Dermis microvascular lymphatic vessel endothelial cell (primary cell): ENCODE measurements around the gene RBM10. TPM values are rescaled to one million over a fixed set of nuclear protein-coding genes. Genes with fewer than 3 reads are reported as not detected.

ENCODE experiments used
- DNase-seq, 2 donors: peaks; one replicate each; pipeline versions ENCODE4 v3.0.0 to v3.0.0-alpha.2; 2010; ENCODE audit warnings: low read depth in 2 of 2
- total RNA-seq: library from RNA; depleted of rRNA; stranded (reverse); fragments of >200 nt; gene quantifications from 2 replicates; pipeline ENCODE4 v1.2.1, GENCODE V29; 2014

RBM10 gene
- total RNA-seq, 1 donor from 2014 or later, result 38.4 TPM

DNA sequence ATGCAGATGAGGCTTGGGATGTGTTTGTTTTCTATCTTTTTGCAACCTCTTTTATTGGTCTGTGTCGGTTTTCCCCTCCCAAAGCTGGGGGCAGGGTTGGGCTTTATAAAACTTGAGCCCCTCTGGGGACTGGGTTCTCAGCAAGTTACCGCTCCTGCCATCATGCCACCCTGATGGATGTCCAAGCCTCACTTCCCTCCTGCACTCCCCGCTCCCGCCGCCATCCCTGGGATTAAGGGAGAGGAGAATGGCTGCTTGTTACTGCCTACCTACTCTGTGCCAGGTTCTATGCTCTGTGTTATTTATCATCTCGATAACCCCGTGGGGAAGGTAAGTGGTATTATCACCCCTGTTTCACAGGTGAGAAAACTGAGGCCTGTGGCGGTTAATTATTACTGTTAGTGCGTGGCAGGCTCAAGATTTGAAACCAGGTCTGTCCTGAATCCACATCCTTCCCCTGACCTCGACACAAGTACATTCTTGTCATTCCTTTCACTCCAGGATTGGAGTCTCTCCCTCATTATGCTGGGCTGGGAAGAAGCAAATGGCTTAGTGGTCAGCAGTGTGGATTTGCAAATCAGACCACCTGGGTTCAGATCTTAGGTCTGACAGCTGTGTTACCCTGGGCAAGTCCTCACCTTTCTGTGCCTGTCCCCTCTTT is 53.1 kb downstream of the RBM10 start:
- no peak for DNase-seq

DNA sequence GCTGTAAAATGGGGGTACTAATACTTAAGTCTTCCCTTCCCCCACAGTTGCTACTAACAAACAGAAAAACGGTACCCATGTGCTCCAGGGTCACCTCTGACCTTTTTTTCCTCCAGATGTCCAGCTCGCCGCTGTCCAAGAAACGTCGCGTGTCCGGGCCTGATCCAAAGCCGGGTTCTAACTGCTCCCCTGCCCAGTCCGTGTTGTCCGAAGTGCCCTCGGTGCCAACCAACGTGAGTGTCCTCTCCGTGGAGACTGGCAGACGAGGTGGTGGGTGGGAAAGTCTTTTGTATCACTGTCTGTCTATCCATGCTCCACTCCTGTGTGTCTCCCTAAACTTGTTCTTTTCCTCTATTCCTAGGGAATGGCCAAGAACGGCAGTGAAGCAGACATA is 53.7 kb downstream of the RBM10 start:
- no peak for DNase-seq

DNA sequence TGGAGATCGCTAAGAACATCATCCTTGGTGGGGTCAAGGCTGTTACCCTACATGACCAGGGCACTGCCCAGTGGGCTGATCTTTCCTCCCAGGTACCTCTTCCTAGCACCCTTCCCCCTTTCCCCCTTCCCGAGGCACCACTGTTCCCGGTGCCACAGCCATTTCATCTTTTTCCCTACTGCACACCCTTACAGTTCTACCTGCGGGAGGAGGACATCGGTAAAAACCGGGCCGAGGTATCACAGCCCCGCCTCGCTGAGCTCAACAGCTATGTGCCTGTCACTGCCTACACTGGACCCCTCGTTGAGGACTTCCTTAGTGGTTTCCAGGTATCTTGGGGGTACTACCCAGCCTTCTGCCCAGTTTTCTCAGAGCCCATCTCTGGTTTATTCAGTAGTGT is 54.3 kb downstream of the RBM10 start:
- no peak for DNase-seq

DNA sequence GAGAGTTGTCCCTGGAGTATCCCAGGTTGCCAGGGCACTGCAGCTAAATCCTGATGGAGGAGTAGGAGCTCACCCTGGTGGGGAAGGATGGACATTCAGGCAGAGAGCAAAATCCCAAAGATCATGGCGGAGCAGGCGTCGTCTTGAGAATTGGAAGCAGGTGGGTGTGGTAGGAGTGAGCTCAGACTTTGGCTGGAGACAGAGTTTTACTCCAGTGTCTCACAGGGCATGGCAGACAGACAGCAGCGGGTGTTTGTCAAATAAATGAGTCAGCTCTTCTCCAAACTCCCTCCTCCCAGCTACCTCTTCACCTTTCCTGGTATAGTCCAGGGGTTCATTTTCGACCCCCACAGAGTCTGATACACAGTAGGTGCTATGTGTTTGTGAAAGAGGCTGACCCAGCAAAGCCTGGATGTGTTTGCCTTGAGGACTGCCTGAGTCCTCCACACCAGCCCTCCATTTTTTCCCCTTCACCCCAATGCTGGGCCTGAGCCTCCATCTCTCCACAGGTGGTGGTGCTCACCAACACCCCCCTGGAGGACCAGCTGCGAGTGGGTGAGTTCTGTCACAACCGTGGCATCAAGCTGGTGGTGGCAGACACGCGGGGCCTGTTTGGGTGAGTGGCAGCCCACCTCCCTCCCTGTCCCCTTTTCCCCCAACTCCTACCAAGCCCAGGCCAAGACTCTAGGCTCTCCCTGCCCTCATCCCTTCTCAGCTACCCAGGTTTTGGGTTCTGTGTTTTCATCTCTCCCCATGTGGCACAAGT is 55.5 kb downstream of the RBM10 start:
- no peak for DNase-seq

DNA sequence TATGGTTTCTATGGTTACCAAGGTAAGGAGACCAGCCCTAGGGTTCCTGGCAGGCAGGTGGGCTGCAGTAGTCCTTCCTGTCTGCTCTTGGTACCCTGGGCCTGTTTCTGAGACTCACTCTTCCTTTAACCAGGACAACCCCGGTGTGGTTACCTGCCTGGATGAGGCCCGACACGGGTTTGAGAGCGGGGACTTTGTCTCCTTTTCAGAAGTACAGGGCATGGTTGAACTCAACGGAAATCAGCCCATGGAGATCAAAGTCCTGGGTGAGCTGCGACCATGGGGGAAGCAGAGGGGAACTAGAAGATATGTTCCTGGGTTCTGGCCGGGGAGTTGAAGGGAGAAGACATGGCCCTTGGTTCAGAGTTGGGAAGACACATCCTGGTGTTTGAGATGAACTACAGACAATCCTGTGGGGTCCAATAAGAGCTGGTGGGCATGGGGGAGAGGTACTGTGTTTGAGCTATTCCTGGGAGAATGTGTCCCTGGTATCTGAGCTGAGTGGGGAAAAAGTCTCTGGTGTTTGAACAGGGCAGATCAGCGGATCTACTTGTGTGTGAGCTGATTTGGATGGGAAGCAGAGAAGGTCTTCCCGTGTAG is 56.4 kb downstream of the RBM10 start:
- DNase-seq, result no peak

DNA sequence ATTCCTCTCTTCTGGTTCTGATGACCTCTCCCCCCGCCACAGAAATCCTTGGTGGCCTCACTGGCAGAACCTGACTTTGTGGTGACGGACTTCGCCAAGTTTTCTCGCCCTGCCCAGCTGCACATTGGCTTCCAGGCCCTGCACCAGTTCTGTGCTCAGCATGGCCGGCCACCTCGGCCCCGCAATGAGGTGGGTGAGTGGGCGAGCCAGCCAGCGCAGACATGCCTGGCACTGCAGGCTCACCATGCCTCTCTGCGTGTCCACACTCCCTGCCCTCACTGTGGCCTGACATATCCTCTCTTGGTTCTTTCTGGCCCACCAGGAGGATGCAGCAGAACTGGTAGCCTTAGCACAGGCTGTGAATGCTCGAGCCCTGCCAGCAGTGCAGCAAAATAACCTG is 57.3 kb downstream of the RBM10 start:
- DNase-seq, result no peak

DNA sequence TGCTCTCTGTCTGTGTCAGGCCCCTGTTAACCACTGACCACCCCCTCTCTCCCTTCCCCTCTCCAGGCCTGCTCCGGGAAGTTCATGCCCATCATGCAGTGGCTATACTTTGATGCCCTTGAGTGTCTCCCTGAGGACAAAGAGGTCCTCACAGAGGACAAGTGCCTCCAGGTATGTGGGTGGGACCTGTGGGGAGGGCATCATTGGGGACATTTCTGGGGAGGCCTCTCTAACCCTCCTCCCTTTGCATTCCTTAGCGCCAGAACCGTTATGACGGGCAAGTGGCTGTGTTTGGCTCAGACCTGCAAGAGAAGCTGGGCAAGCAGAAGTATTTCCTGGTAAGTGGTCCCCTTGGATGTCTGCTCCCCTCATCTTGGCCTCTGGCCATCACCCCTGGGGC is 57.9 kb downstream of the RBM10 start:
- no peak for DNase-seq

DNA sequence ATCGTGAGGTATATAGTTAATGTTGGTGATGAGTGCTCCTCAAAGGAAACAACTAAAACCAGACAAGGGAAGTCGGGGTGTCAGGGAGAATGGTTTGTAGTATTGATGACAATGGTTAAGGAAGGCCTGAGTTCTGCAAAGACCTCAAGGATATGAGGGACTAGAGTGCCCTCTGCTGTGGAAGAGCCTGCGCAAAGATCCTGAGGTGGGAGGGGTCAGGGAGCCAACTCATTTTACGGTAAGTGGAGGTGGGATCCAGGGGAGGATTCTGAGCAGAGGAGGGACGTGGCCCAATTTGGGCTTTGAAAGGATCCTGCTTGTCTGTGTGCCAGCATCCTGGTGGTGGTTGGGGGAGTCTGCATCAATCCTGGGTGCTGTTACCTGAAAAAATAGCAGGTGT is 59.9 kb downstream of the RBM10 start:
- no peak for DNase-seq

DNA sequence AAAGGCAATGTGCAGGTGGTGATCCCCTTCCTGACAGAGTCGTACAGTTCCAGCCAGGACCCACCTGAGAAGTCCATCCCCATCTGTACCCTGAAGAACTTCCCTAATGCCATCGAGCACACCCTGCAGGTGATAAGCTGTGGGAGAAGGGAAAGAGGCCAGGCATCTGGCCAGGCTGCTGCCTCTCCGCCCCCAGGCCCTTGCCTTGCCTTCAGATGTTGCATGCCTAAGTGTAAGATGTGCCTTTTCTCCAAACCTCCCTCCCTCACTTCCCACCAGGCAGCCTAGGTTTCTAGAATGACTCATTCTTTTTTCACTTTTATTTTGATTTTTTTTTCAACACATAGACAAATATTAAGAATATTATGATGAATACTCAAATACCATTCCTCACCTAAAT is 61.3 kb downstream of the RBM10 start:
- DNase-seq, result no peak

DNA sequence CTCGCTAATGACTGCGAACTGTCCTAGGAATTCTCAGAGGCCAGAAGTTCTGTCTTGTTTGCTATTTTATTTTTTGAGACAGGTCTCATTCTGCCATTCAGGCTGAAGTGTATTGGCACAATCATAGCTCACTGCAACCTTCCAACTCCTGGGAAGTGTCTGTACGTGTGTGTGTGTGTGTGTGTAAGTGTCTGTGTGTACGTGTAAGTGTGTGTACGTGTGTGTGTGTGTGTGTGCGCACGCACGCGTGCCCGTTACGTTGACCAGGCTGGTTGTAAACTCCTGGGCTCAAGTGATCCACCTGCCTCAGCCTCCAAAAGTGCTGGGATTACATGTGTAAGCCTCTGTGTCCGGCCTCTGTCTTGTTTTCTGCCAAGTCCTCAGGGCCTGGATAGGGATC is 63.1 kb downstream of the RBM10 start:
- no peak for DNase-seq

DNA sequence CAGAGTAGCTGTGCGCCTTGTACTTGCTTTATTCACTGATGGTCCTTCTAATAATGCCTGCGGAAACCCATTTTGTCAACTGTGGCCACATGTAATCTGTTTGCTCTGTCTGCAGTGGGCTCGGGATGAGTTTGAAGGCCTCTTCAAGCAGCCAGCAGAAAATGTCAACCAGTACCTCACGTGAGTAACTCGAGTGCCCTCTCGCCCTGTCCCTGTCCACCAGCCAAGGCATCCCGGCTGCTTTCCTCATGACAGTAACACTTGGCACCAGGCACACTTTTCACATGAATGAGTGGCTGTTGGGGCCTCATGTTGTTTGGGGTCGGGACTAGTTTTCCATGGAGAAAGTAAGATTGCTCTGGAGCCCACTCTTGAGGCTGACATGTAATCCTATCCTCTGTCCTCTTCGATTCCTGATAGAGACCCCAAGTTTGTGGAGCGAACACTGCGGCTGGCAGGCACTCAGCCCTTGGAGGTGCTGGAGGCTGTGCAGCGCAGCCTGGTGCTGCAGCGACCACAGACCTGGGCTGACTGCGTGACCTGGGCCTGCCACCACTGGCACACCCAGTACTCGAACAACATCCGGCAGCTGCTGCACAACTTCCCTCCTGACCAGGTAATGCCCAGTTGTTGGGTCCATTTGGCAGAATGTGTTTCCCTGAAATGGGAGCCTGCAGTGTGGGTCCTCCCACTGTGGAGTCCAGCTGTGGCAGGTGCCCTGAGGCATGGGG is 64.7 kb downstream of the RBM10 start:
- DNase-seq, result no peak

DNA sequence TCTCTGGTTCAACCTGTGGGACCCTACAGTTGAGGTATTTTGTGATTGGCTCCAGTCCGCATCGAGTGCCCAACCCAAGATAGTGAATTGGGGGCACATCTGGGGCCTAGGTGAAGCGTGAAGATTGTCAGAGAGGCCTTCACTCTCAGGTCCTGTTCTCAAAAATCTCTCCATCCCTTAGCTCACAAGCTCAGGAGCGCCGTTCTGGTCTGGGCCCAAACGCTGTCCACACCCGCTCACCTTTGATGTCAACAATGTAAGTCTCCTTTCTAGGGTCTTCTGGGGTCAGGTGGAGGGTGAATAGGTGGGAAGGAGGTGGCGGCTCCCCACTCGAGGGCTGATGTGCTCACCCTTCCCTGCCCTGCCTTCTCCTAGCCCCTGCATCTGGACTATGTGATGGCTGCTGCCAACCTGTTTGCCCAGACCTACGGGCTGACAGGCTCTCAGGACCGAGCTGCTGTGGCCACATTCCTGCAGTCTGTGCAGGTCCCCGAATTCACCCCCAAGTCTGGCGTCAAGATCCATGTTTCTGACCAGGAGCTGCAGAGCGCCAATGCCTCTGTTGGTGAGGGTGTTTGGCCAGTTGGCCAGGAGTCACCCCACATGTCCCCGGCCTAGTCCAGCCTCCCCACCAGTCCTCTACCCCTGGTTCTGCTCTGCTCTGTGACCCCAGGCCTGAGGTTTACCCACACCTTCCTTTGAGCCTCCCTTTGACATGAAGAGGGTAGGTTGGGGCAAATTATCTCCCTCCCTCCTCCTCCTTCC is 65.8 kb downstream of the RBM10 start:
- DNase-seq, result no peak

DNA sequence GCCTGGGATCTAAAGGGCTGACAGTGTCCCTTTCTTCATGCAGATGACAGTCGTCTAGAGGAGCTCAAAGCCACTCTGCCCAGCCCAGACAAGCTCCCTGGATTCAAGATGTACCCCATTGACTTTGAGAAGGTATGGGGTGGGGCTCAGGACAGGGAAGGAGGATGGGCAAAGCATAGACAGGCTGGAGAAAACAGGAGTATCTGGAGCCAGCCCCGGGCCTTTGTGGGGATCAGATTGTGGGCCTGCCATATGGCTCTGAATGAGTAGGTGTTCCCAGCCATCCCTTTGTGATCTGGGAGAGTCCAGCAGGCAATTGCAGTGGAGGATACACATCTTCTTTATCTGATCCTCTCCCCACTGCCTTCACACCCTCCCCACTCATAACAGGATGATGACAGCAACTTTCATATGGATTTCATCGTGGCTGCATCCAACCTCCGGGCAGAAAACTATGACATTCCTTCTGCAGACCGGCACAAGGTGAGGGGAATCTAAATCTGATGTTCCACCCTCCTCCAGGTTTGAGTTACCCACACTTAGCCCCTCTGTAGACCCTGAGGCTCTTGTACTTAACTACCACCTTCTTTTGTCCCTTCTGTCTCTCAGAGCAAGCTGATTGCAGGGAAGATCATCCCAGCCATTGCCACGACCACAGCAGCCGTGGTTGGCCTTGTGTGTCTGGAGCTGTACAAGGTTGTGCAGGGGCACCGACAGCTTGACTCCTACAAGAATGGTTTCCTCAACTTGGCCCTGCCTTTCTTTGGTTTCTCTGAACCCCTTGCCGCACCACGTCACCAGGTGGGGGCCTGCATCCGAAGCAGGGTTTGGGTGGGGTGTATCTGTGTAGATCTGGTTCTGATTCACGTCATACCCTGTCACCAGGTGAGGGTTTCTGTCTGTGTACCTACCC is 67.6 kb downstream of the RBM10 start:
- DNase-seq, result no peak

DNA sequence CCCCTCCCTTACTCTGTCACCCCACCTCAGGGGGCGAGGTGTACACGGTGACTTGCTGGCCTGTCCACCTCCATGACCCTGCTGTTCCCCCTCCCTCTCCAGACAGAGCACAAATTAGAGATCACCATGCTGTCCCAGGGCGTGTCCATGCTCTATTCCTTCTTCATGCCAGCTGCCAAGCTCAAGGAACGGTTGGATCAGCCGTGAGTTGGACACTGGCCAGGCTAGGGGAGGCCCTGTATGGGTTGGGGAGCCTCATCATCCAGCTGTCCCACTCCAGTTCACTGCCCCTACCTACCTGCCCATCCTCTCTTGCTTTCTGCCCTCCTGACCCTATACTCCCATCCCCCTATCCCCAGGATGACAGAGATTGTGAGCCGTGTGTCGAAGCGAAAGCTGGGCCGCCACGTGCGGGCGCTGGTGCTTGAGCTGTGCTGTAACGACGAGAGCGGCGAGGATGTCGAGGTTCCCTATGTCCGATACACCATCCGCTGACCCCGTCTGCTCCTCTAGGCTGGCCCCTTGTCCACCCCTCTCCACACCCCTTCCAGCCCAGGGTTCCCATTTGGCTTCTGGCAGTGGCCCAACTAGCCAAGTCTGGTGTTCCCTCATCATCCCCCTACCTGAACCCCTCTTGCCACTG is 69.5 kb downstream of the RBM10 start:
- no peak for DNase-seq

DNA sequence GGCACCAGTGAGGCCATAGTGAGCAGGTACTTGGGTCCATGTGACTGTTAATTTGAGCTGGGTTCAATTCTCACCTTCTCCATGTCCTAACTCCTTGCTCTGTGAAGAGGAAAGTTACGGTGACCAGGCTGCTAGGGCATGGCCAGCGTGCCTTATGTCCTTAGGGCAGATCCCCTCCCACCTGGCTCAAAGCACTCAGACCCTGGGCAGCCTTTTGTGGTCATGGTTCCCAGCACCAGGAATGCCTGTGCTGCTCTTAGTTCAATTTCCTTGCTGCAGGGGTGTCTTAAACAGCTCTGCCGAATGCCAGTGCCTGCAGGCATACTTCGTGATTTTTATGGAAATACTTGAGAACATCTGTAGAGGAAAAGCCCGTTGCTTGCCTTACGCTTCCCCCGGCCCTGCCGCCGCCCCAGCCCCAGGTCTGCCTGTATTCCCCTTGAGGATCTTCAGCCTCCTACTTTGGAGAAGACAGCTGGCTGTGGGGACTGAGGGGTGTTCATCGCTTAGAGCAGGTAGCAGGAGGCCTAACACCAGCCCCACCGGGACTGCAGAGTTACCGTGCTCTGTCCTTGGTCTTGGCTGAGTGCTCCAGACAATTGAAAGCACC is 70.4 kb downstream of the RBM10 start:
- no peak for DNase-seq

DNA sequence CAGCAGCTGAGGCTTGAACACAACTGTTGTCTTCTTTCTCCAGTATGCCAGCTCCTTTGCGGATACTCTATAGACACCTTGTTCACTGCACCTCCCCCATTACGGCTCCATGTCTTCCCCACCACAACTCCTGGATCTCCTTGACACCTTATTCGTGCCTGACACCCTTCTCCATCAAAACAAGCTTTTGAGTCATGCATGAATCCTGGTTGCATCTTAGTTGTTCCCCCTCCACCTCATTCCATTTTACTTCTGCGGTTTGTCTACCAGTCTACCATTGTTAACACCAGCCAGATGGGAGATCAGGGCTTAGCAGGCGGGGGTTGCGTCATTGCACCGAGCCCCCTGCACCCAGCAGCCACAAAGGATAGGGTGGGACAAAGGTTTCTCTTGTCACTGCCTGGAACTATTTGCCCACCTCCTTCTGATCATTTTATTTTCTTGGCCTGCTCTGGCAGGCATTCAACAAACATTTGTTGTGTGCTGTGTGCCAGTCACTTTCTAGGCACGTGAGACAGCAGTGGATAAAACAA is 71.4 kb downstream of the RBM10 start:
- DNase-seq, result no peak

DNA sequence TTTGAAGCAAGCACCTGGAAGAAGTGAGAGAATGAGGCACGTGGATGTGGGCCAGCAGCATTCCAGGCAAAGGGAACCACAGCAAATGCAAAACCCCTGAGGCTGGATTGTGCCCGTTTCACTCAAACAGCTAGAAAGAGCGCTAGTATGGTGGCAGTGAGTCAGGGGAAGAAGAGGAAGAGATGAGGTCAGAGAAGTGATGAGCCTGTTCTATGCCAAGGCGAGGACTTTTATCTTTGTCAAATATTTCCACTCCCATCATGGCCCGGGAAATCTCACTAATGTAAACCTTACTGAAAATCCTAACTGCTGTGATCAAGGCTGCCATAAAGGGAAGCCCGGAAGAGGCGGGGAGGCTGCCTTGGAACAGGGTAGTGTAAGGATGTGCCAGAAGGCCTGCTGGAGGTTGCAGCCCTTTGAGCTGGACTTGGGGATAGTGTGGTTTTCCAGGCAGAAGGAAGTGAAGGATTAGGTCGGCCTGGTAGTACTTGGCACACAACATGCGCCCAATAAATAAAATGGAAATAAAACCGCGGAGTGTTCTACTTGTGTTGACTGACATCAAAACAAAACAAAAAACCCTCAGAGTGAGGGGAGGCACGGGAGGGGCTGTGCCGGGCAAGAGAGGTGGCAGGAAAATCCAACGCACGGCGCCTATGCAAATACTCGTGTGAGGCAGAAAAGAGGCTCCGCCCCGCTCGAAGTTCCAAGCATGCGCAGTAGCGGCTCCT is 72.3 kb downstream of the RBM10 start:
- DNase-seq, result peak; percentile 51 to 57

DNA sequence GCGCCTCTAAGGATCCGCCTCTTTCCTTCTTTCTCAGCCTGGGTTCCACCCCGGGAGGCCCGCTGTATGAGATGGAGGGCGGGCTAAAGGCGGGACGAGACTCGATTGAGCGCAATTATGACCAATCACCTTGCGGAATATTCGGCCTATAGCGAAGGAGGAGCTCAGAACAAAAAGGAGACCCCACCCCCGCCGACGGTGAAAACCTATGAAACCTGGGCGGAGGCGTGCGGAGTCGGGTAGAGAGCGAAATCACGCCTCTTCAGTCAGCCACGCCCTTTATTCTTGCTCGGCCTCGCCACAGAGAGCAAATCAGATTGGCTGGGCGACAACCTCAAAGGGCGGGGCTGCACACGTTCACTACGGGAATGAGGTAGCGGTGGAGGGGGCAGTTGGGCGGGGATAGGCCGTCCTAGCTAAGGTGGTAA is 72.8 kb downstream of the RBM10 start:
- peak; percentile 97 to 99 for DNase-seq
